ENCODE data around the gene NES.

GRCh38 chr1:156648496-156648895, 28.7 kb downstream of the NES start:
- TF ChIP-seq EZH2 (IDR thresholded peaks at IDR 0.05; ENCODE audit: borderline replicate concordance, low read depth, low read length, severe bottlenecking) (no peak), CTCF (IDR thresholded peaks at IDR 0.05; ENCODE audit: borderline replicate concordance, extremely low read depth, low read length, poor library complexity, severe bottlenecking) (no peak)

All from DND-41 (cell line).